Upper lobe of right lung (tissue), 1 donor: ENCODE data around the gene UBA5. TPM values are rescaled to one million over a fixed set of nuclear protein-coding genes. Genes with fewer than 3 reads are reported as not detected.

ENCODE experiments used
- ATAC-seq: fragments of 200-7000 bp; cut with Tn5 transposase; one replicate; pipeline ENCODE4 v1.9.1; 2020; ENCODE audit warnings: mild to moderate bottlenecking, moderate library complexity
- DNase-seq: peaks from one replicate; pipeline ENCODE4 v3.0.0-alpha.2; 2020
- H3K27ac ChIP-seq: fragments of 200-600 bp; one replicate; pipeline ENCODE4 v1.8.0; 2022
- H3K27me3 ChIP-seq: fragments of 200-600 bp; one replicate; pipeline ENCODE4 v1.8.0; 2022; ENCODE audit warnings: mild to moderate bottlenecking
- H3K36me3 ChIP-seq: fragments of 200-600 bp; one replicate; pipeline ENCODE4 v1.8.0; 2022
- H3K4me1 ChIP-seq: fragments of 200-600 bp; one replicate; pipeline ENCODE4 v1.8.0; 2022
- H3K4me3 ChIP-seq: fragments of 200-600 bp; one replicate; pipeline ENCODE4 v1.8.0; 2022; ENCODE audit warnings: mild to moderate bottlenecking
- H3K9me3 ChIP-seq: fragments of 200-600 bp; one replicate; pipeline ENCODE4 v1.8.0; 2022
- intact Hi-C: fragments of 100-400 bp; cut with DNase I; formaldehyde crosslinking; loops from one replicate; pipeline ENCODE4 v1.11.0; 2022
- total RNA-seq: library from RNA; stranded (reverse); fragmentation: NEBNext Ultra II Directional; extraction: Animal tissue kit (Norgen Biotek cat#: 25700); gene quantifications from one replicate; pipeline ENCODE4 v1.2.1, GENCODE V29; 2021
- TF ChIP-seq, protein P1 (sequence below): fragments of 200-600 bp; IDR thresholded peaks from one replicate; pipeline ENCODE4 v1.8.0; 2022; ENCODE audit warnings: antibody characterized with exemption
- donor health status: DM: no; HTN: yes; CAD: no; lungs with severe emphysema.

Gene UBA5
- total RNA-seq, 1 donor from 2014 or later: 35.1 TPM

DNA sequence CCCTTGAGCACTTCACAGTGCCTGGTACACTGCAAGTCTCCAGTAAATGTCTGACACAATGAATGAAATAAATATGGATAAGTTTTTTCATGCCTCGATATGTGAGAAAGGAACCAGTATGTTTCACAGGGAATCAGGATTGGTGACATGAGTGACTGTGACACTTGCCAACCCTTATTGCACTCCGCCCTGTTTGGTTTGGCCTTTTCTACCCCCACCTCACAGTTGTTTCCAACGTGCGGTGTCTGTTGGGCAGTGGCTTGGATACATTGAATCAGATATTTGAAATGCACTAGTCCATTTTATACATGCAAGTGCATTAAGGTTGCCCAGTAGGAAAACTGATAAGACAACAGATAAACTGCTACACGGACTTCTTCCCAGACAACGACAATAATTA lies 60.1 kb downstream of the UBA5 start:
- intact Hi-C loops: no loop called here
- Histone ChIP-seq H3K27ac (no peak overlapping the region), H3K9me3 (no peaks in the 10 kb centered on the region), H3K36me3 (peaks cover 34% of the 10 kb centered on the region), H3K4me3 (peak overlapping the region; percentile 81), H3K4me1 (peaks cover 28% of the 10 kb centered on the region), H3K27me3 (no peaks in the 10 kb centered on the region)
- ATAC-seq (no peak), DNase-seq (no peak)
- TF ChIP-seq, protein P1, sequence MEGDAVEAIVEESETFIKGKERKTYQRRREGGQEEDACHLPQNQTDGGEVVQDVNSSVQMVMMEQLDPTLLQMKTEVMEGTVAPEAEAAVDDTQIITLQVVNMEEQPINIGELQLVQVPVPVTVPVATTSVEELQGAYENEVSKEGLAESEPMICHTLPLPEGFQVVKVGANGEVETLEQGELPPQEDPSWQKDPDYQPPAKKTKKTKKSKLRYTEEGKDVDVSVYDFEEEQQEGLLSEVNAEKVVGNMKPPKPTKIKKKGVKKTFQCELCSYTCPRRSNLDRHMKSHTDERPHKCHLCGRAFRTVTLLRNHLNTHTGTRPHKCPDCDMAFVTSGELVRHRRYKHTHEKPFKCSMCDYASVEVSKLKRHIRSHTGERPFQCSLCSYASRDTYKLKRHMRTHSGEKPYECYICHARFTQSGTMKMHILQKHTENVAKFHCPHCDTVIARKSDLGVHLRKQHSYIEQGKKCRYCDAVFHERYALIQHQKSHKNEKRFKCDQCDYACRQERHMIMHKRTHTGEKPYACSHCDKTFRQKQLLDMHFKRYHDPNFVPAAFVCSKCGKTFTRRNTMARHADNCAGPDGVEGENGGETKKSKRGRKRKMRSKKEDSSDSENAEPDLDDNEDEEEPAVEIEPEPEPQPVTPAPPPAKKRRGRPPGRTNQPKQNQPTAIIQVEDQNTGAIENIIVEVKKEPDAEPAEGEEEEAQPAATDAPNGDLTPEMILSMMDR: no peak

DNA sequence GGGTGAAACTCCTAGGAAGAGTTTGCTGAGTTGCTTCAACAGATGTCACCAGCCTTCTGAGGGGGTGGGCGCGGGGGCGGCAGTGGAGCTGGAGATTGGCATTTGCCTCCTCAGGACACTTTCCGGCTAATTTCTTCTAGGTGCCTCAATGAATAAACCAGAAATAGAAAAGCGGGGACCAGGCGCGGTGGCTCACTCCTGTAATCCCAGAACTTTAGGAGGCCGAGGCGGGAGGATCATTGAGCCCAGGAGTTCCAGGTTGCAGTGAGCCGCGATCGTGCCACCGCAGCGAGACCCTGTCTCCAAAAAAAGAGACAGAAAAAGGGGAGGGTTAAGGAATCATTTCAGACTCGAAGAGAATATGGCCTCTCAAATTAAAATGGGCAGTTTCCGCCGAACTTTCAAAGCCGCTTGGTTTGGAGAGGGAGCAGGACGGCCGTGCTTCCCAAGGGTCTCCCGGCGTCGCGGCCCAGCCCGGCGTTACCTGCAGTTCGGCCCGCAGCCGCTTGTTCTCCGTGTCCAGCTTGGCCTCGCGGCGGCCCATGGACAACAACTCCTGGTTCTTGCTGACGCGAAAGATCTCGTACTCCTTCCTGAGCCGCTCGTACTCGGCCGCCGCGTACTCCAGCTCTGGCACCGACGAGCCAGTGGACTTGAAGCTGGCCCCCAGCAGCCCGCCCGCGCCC lies 61.5 kb downstream of the UBA5 start:
- intact Hi-C loops: no loop called here
- peak overlapping the region; percentile 81 for H3K4me3 ChIP-seq
- peaks cover 20% of the 10 kb centered on the region for H3K36me3 ChIP-seq
- no peaks in the 10 kb centered on the region for H3K27me3 ChIP-seq
- H3K27ac ChIP-seq: peak overlapping the region; percentile 94
- ATAC-seq (peak; percentile 45), DNase-seq (peak; percentile 88)
- H3K4me1 ChIP-seq: peaks cover 28% of the 10 kb centered on the region
- TF ChIP-seq, protein P1: peak; percentile 38
- no peaks in the 10 kb centered on the region for H3K9me3 ChIP-seq

DNA sequence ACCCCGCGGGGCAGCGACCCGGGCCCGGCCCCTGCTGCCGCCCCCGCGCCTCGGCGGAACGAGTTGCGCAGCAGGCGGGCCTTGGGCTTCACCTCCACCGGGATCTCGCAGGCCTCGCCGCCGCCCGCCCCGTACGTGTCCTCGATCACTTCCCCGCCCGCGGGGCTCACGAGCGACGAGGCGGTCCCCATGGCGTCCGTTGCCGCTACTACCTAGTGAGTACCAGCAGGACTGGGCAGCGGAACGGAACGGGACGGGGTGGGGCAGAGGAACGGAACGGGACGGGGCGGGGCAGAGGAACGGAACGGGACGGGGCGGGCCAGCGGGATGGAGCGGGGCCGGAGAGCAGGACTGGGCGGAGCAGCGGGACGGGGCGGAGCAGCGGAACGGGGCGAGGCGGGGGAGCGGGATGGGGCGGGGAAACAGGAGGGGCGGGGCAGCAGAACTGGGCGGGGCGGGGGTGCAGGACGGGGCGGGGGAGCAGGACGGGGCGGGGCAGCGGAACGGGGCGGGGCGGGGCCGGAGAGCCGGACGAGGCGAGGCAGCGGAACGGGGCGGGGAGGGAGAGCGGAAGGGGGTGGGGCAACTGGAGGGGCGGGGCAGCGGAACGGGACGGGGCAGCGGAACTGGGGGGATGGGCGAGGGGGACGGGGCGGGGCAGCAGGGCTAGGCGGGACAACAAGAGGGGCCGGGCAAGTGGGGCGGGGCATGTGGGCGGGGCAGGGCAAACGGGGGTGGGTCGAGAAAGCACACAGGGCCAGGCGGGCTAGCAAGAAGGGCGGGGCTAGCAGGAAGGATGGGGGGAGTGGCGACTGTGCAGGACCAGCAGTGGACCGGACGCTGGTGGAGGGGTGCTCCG lies 62.3 kb downstream of the UBA5 start, which contains the start of gene NPHP3:
Gene NPHP3, minus strand, starts transcription at position 245 of the 859 bp plus-strand sequence. Its CDS starts 54 bp downstream, at position 191.
- intact Hi-C loops: no loop called here
- DNase-seq: peak; percentile 99
- TF ChIP-seq, protein P1: no peak

DNA sequence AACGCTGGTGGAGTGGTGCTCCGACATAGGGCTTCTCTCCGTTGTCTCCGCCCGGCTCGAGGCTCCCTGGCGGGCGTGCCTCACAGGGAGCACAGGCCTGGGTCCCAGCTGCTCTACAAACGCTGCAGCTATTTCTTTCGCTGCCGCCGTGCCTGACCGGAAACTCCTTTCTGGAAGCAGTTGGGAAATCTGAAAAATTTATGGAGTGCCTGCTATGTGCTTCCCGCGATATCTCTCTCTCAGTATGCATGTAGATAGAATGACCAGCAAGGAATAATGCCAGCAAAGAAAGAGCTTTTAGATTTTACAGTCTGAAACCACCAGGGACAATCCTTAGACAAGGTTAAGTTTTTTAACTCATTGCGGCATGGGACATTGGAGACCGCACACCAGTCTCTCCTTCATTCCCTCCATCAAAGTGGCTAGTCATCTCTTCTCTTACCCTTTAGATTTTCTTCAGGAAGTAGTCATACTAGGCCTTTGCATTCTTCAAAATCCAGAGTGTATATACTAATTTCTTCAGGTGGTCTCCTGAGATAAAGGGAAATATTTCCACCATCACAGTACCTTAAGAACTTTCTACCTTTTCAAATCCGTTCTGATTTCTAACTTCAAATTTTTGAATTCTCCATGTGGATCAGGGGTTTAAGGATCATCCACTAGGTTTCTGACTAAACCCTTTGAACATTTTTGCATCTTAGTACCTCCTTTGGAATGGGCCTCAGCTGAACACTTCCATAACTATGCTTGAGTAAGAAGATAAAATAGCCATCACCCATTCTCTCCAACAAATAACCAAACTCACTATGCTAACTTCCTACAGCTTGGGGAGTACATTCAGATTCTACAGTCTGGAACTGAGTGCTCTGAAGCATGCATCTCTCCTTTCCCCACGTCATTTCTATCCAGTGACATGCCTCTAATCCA lies 63.2 kb downstream of the UBA5 start:
- H3K4me3 ChIP-seq: peak overlapping the region; percentile 57
- H3K4me1 ChIP-seq: peaks cover 28% of the 10 kb centered on the region
- H3K27ac ChIP-seq: peak overlapping the region; percentile 79
- H3K36me3 ChIP-seq: peaks cover 3% of the 10 kb centered on the region
- H3K9me3 ChIP-seq: no peaks in the 10 kb centered on the region
- intact Hi-C loops: no loop called here
- DNase-seq: no peak
- TF ChIP-seq, protein P1: no peak
- no peaks in the 10 kb centered on the region for H3K27me3 ChIP-seq
- no peak for ATAC-seq

More for the DNA sequence above, 62.3 kb downstream of the UBA5 start, which contains the start of gene NPHP3:
- peak; percentile 93 for ATAC-seq
- H3K27ac ChIP-seq: peak within 1 kb of the TSS; percentile 94
- peaks cover 28% of the 10 kb centered on the region for H3K4me1 ChIP-seq
- H3K9me3 ChIP-seq: no peaks in the 10 kb centered on the region
- H3K4me3 ChIP-seq: peak within 1 kb of the TSS; percentile 81
- H3K27me3 ChIP-seq: no peaks in the 10 kb centered on the region
- H3K36me3 ChIP-seq: peaks cover 12% of the 10 kb centered on the region

DNA sequence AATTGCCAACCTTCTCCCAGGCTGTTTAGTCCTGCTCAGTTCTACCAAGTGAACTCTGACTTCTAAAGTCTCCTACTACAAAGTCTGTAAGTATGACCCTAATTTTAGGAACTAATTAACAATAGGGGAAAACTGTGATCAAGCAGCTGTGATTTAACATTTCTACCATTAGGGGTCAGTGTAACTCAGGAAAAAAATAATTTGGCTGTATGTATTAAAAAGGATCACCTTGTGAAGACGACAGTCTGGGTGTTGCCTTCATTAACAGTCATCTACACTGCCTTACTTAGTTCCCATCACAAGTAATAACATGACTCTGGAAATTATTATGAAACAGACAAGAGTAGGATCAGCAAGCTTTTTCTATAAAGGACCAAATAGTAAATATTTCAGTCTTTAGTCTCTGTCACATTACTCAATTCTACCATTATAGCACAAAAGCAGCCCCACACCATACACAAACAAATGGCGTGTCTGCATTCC lies 66.3 kb downstream of the UBA5 start:
- no peaks in the 10 kb centered on the region for H3K9me3 ChIP-seq
- H3K27ac ChIP-seq: no peak overlapping the region
- H3K36me3 ChIP-seq: no peaks in the 10 kb centered on the region
- peaks cover 10% of the 10 kb centered on the region for H3K4me1 ChIP-seq
- intact Hi-C loops: no loop called here
- DNase-seq: no peak
- no peaks in the 10 kb centered on the region for H3K27me3 ChIP-seq
- no peak overlapping the region for H3K4me3 ChIP-seq
- ATAC-seq: no peak
- TF ChIP-seq, protein P1: peak; percentile 85
